H1 (cell line): ENCODE data around the gene ZNF408. TPM values are rescaled to one million over a fixed set of nuclear protein-coding genes. Genes with fewer than 3 reads are reported as not detected.

Experiments
- BACH1 ChIP-seq: IDR thresholded peaks from 2 replicates; pipeline ENCODE4 v1.6.1; 2012; ENCODE audit warnings: low read length, improper control_type of control experiment
- HDAC6 ChIP-seq: IDR thresholded peaks from one replicate; pipeline ENCODE4 v1.7.1; 2012; ENCODE audit warnings: low read depth, mild to moderate bottlenecking, inconsistent platforms, low read length, moderate library complexity
- TCF12 ChIP-seq: IDR thresholded peaks from 2 replicates; pipeline ENCODE4 v1.6.1; 2011; ENCODE audit warnings: low read depth, mild to moderate bottlenecking, low read length
- polyA plus RNA-seq, 7 experiments: library from polyadenylated mRNA; depleted of rRNA in 3 of 7; stranded (reverse) in 5 of 7; unstranded in 2 of 7; fragments of >200 nt in 5 of 7; fragments of 200-250 nt in 2 of 7; gene quantifications; 1 replicate in 5 of 7; 2 replicates in 1 of 7; 4 replicates in 1 of 7; pipeline versions ENCODE4 v1.2.1 to v1.2.3, GENCODE V29; 2011 to 2013; ENCODE audit warnings: missing spikeins in 2 of 7, mixed read lengths in 2 of 7
- total RNA-seq: library from RNA; stranded (reverse); fragmentation: NEBNext Ultra II Directional; extraction: Animal tissue kit (Norgen Biotek cat#: 25700); gene quantifications from 2 replicates; pipeline ENCODE4 v1.2.1, GENCODE V29; 2021

Gene ZNF408
- total and polyA plus RNA-seq, 2 of the 8 experiments (the other 6 are each of a cell fraction or from before 2014, with no cell fraction given): 10.7 to 11.0 TPM

- TF ChIP-seq TCF12: no peak
- no peak for TF ChIP-seq BACH1
- TF ChIP-seq HDAC6: no peak
Observed at GRCh38 chr11:46665356-46665755, 35.5 kb upstream of the ZNF408 start (continued).
